OCI-LY3 (cell line): ENCODE measurements around the gene UNC5A.

Source experiments
- H2AFZ ChIP-seq: fragments of 200-600, 300-600 bp; shearing (Covaris generic); 2 replicates; pipeline ENCODE4 v1.6.0; 2014; ENCODE audit warnings: antibody characterized with exemption, low read depth, low read length
- H3K27ac ChIP-seq: fragments of 200-600, 300-600 bp; sonication (generic); 2 replicates; pipeline ENCODE4 v1.5.1; 2014; ENCODE audit warnings: mild to moderate bottlenecking, low read length, moderate library complexity, mixed read lengths
- H3K27me3 ChIP-seq: fragments of 200-600, 300-600 bp; sonication (generic); 2 replicates; pipeline ENCODE4 v1.6.1; 2014; ENCODE audit warnings: low read depth, low read length, mixed read lengths
- H3K36me3 ChIP-seq: fragments of 200-600, 300-600 bp; sonication (generic); replicated peaks from 2 replicates; pipeline ENCODE3; 2014; ENCODE audit warnings: low read depth, low read length, mixed read lengths
- H3K4me1 ChIP-seq: fragments of 300-600, 200-600 bp; sonication (generic); 2 replicates; pipeline ENCODE4 v1.6.1; 2014; ENCODE audit warnings: low read length, mixed read lengths
- H3K4me2 ChIP-seq: fragments of 200-600, 300-600 bp; sonication (generic); 2 replicates; pipeline ENCODE4 v1.6.1; 2014; ENCODE audit warnings: low read length, mixed read lengths
- H3K4me3 ChIP-seq: fragments of 300-600, 200-600 bp; sonication (generic); 2 replicates; pipeline ENCODE4 v1.5.1; 2014; ENCODE audit warnings: antibody characterized with exemption, mild to moderate bottlenecking, low read length, moderate library complexity
- H3K79me2 ChIP-seq: fragments of 300-600, 200-600 bp; shearing (Covaris generic); 2 replicates; pipeline ENCODE4 v1.6.1; 2014; ENCODE audit warnings: mild to moderate bottlenecking, low read length, mixed read lengths
- H3K9ac ChIP-seq: fragments of 300-600, 200-600 bp; shearing (Covaris generic); 2 replicates; pipeline ENCODE4 v1.6.0; 2014; ENCODE audit warnings: mild to moderate bottlenecking, low read length, moderate library complexity
- H3K9me3 ChIP-seq: fragments of 200-600, 300-600 bp; shearing (Covaris generic); 2 replicates; pipeline ENCODE4 v1.6.1; 2014; ENCODE audit warnings: low read length, mixed read lengths; ENCODE audit not compliant: insufficient read depth
- H4K20me1 ChIP-seq: fragments of 200-600, 300-600 bp; sonication (generic); 2 replicates; pipeline ENCODE4 v1.6.1; 2016; ENCODE audit warnings: low read length, mixed read lengths; ENCODE audit not compliant: insufficient read depth
- CTCF ChIP-seq: fragments of 200-600, 300-600 bp; sonication (generic); IDR thresholded peaks from 2 replicates; pipeline ENCODE4 v1.5.1; 2014; ENCODE audit warnings: antibody characterized with exemption, low read length, low read depth
- EZH2phosphoT487 ChIP-seq: fragments of 200-600 bp; shearing (Covaris generic); IDR thresholded peaks from 2 replicates; pipeline ENCODE4 v1.6.1; 2018; ENCODE audit warnings: antibody characterized with exemption, mixed run types, low read depth

UNC5A gene

GRCh38 chr5:176874198-176874780 is 63.9 kb downstream of the UNC5A start:
- H3K27ac ChIP-seq, result no peak overlapping the region
- no peaks in the 10 kb centered on the region for H3K4me1 ChIP-seq
- H3K9ac ChIP-seq, result no peak overlapping the region
- H3K4me2 ChIP-seq, result no peak overlapping the region
- H3K79me2 ChIP-seq, result no peaks in the 10 kb centered on the region
- H4K20me1 ChIP-seq, result no peaks in the 10 kb centered on the region
- H3K4me3 ChIP-seq, result no peak overlapping the region
- H3K36me3 ChIP-seq, result no peaks in the 10 kb centered on the region
- H3K27me3 ChIP-seq, result no peaks in the 10 kb centered on the region
- no peaks in the 10 kb centered on the region for H3K9me3 ChIP-seq
- TF ChIP-seq EZH2phosphoT487, result no peak
- no peak for TF ChIP-seq CTCF
- H2AFZ ChIP-seq, result no peak overlapping the region

- H3K9ac ChIP-seq, result no peak overlapping the region
Observed at GRCh38 chr5:176875014-176875550, 64.7 kb downstream of the UNC5A start.

GRCh38 chr5:176875783-176876505 is 65.6 kb downstream of the UNC5A start:
- Histone ChIP-seq H3K79me2 (no peaks in the 10 kb centered on the region), H3K4me1 (no peaks in the 10 kb centered on the region), H3K4me2 (no peak overlapping the region), H3K9me3 (no peaks in the 10 kb centered on the region), H4K20me1 (no peaks in the 10 kb centered on the region), H3K9ac (no peak overlapping the region), H3K27ac (no peak overlapping the region), H2AFZ (no peak overlapping the region), H3K27me3 (no peaks in the 10 kb centered on the region), H3K36me3 (no peaks in the 10 kb centered on the region), H3K4me3 (no peak overlapping the region)
- TF ChIP-seq EZH2phosphoT487, result no peak
- TF ChIP-seq CTCF, result no peak

More at GRCh38 chr5:176875014-176875550, 64.7 kb downstream of the UNC5A start:
- H3K36me3 ChIP-seq, result no peaks in the 10 kb centered on the region
- H3K27ac ChIP-seq, result no peak overlapping the region
- H3K4me2 ChIP-seq, result no peak overlapping the region
- TF ChIP-seq EZH2phosphoT487, result no peak
- no peak for TF ChIP-seq CTCF
- no peak overlapping the region for H3K4me3 ChIP-seq
- no peaks in the 10 kb centered on the region for H4K20me1 ChIP-seq
- H3K9me3 ChIP-seq, result no peaks in the 10 kb centered on the region
- H3K27me3 ChIP-seq, result no peaks in the 10 kb centered on the region
- no peaks in the 10 kb centered on the region for H3K4me1 ChIP-seq
- no peaks in the 10 kb centered on the region for H3K79me2 ChIP-seq
- H2AFZ ChIP-seq, result no peak overlapping the region
